Measurements from ENCODE around the gene SPEF2. TPM values are rescaled to one million over a fixed set of nuclear protein-coding genes. Genes with fewer than 3 reads are reported as not detected.

SPEF2 gene
- total and polyA plus RNA-seq, 10 of the 15 experiments (the other 5 are each of a cell fraction or from before 2014, with no cell fraction given), result 0.03 to 2.0 (median 0.07) TPM; not detected in 3

- H3K4me2 ChIP-seq (ENCODE audit: control insufficient read depth, insufficient read depth), result no peak overlapping the region
- ATAC-seq, result peak; percentile 56
- RAD21 ChIA-PET (ENCODE audit: unreplicated experiment), result interaction anchor here (1.0 to 2.5 kb wide), 6 partner anchors 10 to 62 kb away, joined by 3 to 16 read pairs (median 6); no protein-coding TSS in a partner anchor
- no peak for DNase-seq (ENCODE audit: low read depth, low spot score)
- no peak overlapping the region for H2AFZ ChIP-seq (ENCODE audit: control insufficient read depth, low read depth, low read length)
- H3K9me3 ChIP-seq (replicated peaks; ENCODE audit: control insufficient read depth, insufficient read depth, low read length), result no peaks in the 10 kb centered on the region
- H3K79me2 ChIP-seq (ENCODE audit: control insufficient read depth, insufficient read depth, low read length), result no peaks in the 10 kb centered on the region
- in situ Hi-C loops (cut with MboI), result no loop called here
- no TSS peak for BruUV-seq (replicated peaks)
- H3K4me1 ChIP-seq (ENCODE audit: control insufficient read depth, insufficient read depth, low read length), result peaks cover 5% of the 10 kb centered on the region
- H3K4me3 ChIP-seq, result no peak overlapping the region
- H3K9ac ChIP-seq (ENCODE audit: control insufficient read depth, insufficient read depth, low read length), result no peak overlapping the region
- CTCF ChIA-PET, result interaction anchor here (1.1 to 2.5 kb wide), 5 partner anchors 10 to 63 kb away, joined by 6 to 12 read pairs (median 8); no protein-coding TSS in a partner anchor
- no peaks in the 10 kb centered on the region for H4K20me1 ChIP-seq (ENCODE audit: control insufficient read depth, insufficient read depth)
- SMC1A ChIA-PET (ENCODE audit: uncharacterized antibody, unreplicated experiment), result interaction anchor here (1.1 to 15.1 kb wide), 11 partner anchors 8 to 635 kb away, joined by 3 to 238 read pairs (median 7); no protein-coding TSS in a partner anchor
- TF ChIP-seq IKZF1 (conservative IDR thresholded peaks at IDR 0.05) (peak; percentile 54; the same call in 1 of the 2 replicates), IKZF2 (IDR thresholded peaks at IDR 0.05) (peak; percentile 23 to 25; a peak in 1 of 4 replicates), E2F8 (IDR thresholded peaks at IDR 0.05; ENCODE audit: low read depth, partially characterized antibody) (no peak), NR2F1 (conservative IDR thresholded peaks at IDR 0.05) (peak; percentile 72), RUNX3 (IDR thresholded peaks at IDR 0.05; ENCODE audit: low read length) (0 out of 2 replicates have a peak, but pooled peaks have one; percentile 13)
- no peaks in the 10 kb centered on the region for H3K27me3 ChIP-seq (replicated peaks in 1 of 2; ENCODE audit: control insufficient read depth in 2 of 2, insufficient read depth in 2 of 2, low read length in 1 of 2)
- POLR2A ChIA-PET, result interaction anchor here (0.7 to 1.2 kb wide), 2 partner anchors 25 to 41 kb away, joined by 3 read pairs; no protein-coding TSS in a partner anchor
- no peak overlapping the region for H3K27ac ChIP-seq (ENCODE audit: control insufficient read depth, insufficient read depth)
- FAIRE-seq, result no peak
- 0% methylated on average over 2 of the region's 2 CpGs for WGBS (ENCODE audit: insufficient coverage, insufficient replicate concordance, low lambda C conversion rate, missing lambda C conversion rate)
- intact Hi-C loops (cut with micrococcal nuclease; ENCODE audit: unreplicated experiment), result loop anchor here (2.0 kb wide), 1 partner anchor 23 kb away; no protein-coding TSS in a partner anchor
- H3K36me3 ChIP-seq (ENCODE audit: control insufficient read depth in 2 of 2, insufficient read depth in 2 of 2, low read length in 1 of 2), result no peaks in the 10 kb centered on the region
Observed at GRCh38 chr5:35862126-35862525, 244.5 kb downstream of the SPEF2 start.
